ENCODE measurements around the gene NHERF1. TPM values are rescaled to one million over a fixed set of nuclear protein-coding genes. Genes with fewer than 3 reads are reported as not detected.

Gene NHERF1
- total RNA-seq, 1 donor from 2014 or later = 86.9 TPM

GRCh38 chr17:74742978-74743545 lies 5.4 kb upstream of the NHERF1 start:
- TF ChIP-seq CTCF (conservative IDR thresholded peaks at IDR 0.05) = no peak
- Mint-ChIP-seq H3K4me1 (ENCODE audit: unreplicated experiment) (peaks cover 12% of the 10 kb centered on the region), H3K27ac (no peak overlapping the region), H3K27me3 (peaks cover 18% of the 10 kb centered on the region), H3K9me3 (no peaks in the 10 kb centered on the region), H3K36me3 (no peaks in the 10 kb centered on the region), H3K4me3 (no peak overlapping the region)
- DNase-seq (ENCODE audit: extremely low spot score, unreplicated experiment) = no peak

GRCh38 chr17:74743755-74744154 lies 4.7 kb upstream of the NHERF1 start:
- Mint-ChIP-seq H3K36me3 (no peaks in the 10 kb centered on the region), H3K27ac (no peak overlapping the region), H3K4me1 (ENCODE audit: unreplicated experiment) (peaks cover 12% of the 10 kb centered on the region), H3K9me3 (no peaks in the 10 kb centered on the region), H3K27me3 (peaks cover 15% of the 10 kb centered on the region), H3K4me3 (no peak overlapping the region)
- no peak for TF ChIP-seq CTCF (conservative IDR thresholded peaks at IDR 0.05)
- no peak for DNase-seq (ENCODE audit: extremely low spot score, unreplicated experiment)

GRCh38 chr17:74744349-74744713 lies 4.1 kb upstream of the NHERF1 start:
- no peak for DNase-seq (ENCODE audit: extremely low spot score, unreplicated experiment)
- TF ChIP-seq CTCF (conservative IDR thresholded peaks at IDR 0.05) = no peak
- Mint-ChIP-seq H3K36me3 (no peaks in the 10 kb centered on the region), H3K9me3 (no peaks in the 10 kb centered on the region), H3K4me3 (peak overlapping the region; percentile 70), H3K27me3 (peaks cover 9% of the 10 kb centered on the region), H3K27ac (no peak overlapping the region), H3K4me1 (ENCODE audit: unreplicated experiment) (peaks cover 12% of the 10 kb centered on the region)

- peaks cover 3% of the 10 kb centered on the region for H3K36me3 Mint-ChIP-seq
- no peaks in the 10 kb centered on the region for H3K9me3 Mint-ChIP-seq
- peak; percentile 100 for TF ChIP-seq CTCF (conservative IDR thresholded peaks at IDR 0.05)
- peaks cover 14% of the 10 kb centered on the region for H3K27me3 Mint-ChIP-seq
- peak overlapping the region; percentile 70 for H3K4me3 Mint-ChIP-seq
- H3K27ac Mint-ChIP-seq = no peak overlapping the region
- H3K4me1 Mint-ChIP-seq (ENCODE audit: unreplicated experiment) = peaks cover 17% of the 10 kb centered on the region
- DNase-seq (ENCODE audit: extremely low spot score, unreplicated experiment) = peak; percentile 90
These were observed 3.5 kb upstream of the NHERF1 start for GRCh38 chr17:74744714-74745547.

- Mint-ChIP-seq H3K9me3 (no peaks in the 10 kb centered on the region), H3K27ac (no peak overlapping the region), H3K27me3 (peaks cover 16% of the 10 kb centered on the region), H3K4me1 (ENCODE audit: unreplicated experiment) (peaks cover 21% of the 10 kb centered on the region), H3K4me3 (no peak overlapping the region), H3K36me3 (peaks cover 3% of the 10 kb centered on the region)
- no peak for TF ChIP-seq CTCF (conservative IDR thresholded peaks at IDR 0.05)
- no peak for DNase-seq (ENCODE audit: extremely low spot score, unreplicated experiment)
These were observed 2.8 kb upstream of the NHERF1 start for GRCh38 chr17:74745548-74746177.

Data from type B pancreatic cell (in vitro differentiated cells).